A549 (cell line): Measurements from ENCODE around the gene AFAP1.

ENCODE experiments used
- CEBPB ChIP-seq, 2 experiments: fragments of >200 bp in 1 of 2; sonication (Bioruptor Twin) in 1 of 2; formaldehyde crosslinking in 1 of 2; IDR thresholded peaks; 2 replicates each; pipeline ENCODE4 v1.6.1; 2012 to 2016
- CHD4 ChIP-seq: fragments of 200-600 bp; sonication (generic); IDR thresholded peaks from 2 replicates; pipeline ENCODE4 v1.6.1; 2016; ENCODE audit warnings: antibody characterized with exemption, mild to moderate bottlenecking, borderline replicate concordance
- EP300 ChIP-seq, 2 experiments: fragments of >200 bp; sonication (Bioruptor Twin); formaldehyde crosslinking; IDR thresholded peaks; 2 replicates in 1 of 2; 3 replicates in 1 of 2; pipeline ENCODE4 v1.6.1; 2016 to 2017
- HOXA7 ChIP-seq: fragments of 250-450 bp; sonication (Bioruptor Pico); IDR thresholded peaks from 2 replicates; pipeline ENCODE4 v1.5.0; 2020; ENCODE audit warnings: mild to moderate bottlenecking, moderate library complexity
- MAFK ChIP-seq: fragments of 450-650 bp; IDR thresholded peaks from 2 replicates; pipeline ENCODE4 v1.6.1; 2014; ENCODE audit not compliant: partially characterized antibody
- POLR2A ChIP-seq: IDR thresholded peaks from 2 replicates; pipeline ENCODE4 v1.6.1; 2012; ENCODE audit warnings: mild to moderate bottlenecking, low read length
- RFX5 ChIP-seq: fragments of 450-650 bp; IDR thresholded peaks from 2 replicates; pipeline ENCODE4 v1.7.1; 2014; ENCODE audit warnings: antibody characterized with exemption, mild to moderate bottlenecking, moderate library complexity
- SREBF2 ChIP-seq: fragments of 450-650 bp; IDR thresholded peaks from 2 replicates; pipeline ENCODE4 v1.6.1; 2014; ENCODE audit warnings: mild to moderate bottlenecking, moderate library complexity
- TF ChIP-seq, protein P1 (sequence below): fragments of >200 bp; sonication (Bioruptor Twin); formaldehyde crosslinking; IDR thresholded peaks from 3 replicates; pipeline ENCODE4 v1.5.1; 2016
- TF ChIP-seq, protein P2 (sequence below): fragments of 200-600 bp; sonication (generic); IDR thresholded peaks from 2 replicates; pipeline ENCODE4 v1.6.1; 2016; ENCODE audit warnings: antibody characterized with exemption, mild to moderate bottlenecking, moderate library complexity
- TF ChIP-seq, protein P3 (sequence below): IDR thresholded peaks from 2 replicates; pipeline ENCODE4 v1.6.1; 2012

DNA sequence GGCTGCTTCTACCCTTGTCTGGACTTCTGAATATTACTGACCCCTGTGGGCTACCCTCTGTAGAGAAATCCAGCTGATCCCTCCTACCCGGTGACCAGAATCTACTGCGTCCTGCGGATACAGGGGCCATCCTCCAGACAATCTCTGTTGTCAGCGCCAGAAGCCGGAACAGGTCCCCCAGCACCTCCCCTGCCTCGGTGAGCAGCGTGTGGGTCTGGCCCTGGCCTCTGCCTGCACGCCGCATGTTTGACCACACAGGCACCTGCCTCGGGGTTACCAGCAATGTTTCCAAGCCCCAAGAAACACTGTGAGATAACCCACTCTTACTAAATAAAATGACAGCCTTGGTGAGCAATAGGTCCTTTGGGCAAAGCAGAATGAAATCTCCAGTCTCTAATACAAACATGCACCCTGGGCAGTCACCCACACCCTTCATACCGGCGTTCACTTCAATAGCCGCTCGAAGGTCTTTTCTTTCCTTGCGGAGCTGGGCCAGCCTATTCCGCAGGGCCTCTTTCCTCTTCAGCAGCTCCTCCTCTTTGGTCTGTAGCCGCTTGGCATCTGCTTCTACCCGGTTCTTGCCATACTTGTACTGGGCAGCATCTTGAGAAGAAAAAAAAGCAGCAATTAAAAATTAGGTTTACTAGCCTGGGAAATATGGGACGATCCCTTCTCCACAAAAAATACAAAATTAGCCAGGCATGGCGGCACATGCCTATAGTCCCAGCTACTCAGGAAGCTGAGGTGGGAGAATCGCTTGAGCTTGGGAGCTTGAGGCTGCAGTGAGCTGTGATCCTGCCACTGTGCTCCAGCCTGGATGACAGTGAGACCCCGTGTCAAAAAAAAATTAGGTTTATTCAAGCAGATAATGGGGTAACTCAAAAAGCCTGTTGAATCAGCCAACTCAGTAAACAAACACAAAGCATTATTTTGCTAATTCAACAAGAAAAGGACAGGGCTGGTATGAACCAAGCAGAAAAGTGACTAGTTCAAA lies 165.1 kb downstream of the AFAP1 start:
- TF ChIP-seq CEBPB (IDR thresholded peaks at IDR 0.05): no peak
- TF ChIP-seq, protein P1, sequence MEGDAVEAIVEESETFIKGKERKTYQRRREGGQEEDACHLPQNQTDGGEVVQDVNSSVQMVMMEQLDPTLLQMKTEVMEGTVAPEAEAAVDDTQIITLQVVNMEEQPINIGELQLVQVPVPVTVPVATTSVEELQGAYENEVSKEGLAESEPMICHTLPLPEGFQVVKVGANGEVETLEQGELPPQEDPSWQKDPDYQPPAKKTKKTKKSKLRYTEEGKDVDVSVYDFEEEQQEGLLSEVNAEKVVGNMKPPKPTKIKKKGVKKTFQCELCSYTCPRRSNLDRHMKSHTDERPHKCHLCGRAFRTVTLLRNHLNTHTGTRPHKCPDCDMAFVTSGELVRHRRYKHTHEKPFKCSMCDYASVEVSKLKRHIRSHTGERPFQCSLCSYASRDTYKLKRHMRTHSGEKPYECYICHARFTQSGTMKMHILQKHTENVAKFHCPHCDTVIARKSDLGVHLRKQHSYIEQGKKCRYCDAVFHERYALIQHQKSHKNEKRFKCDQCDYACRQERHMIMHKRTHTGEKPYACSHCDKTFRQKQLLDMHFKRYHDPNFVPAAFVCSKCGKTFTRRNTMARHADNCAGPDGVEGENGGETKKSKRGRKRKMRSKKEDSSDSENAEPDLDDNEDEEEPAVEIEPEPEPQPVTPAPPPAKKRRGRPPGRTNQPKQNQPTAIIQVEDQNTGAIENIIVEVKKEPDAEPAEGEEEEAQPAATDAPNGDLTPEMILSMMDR: no peak
- TF ChIP-seq, protein P2, sequence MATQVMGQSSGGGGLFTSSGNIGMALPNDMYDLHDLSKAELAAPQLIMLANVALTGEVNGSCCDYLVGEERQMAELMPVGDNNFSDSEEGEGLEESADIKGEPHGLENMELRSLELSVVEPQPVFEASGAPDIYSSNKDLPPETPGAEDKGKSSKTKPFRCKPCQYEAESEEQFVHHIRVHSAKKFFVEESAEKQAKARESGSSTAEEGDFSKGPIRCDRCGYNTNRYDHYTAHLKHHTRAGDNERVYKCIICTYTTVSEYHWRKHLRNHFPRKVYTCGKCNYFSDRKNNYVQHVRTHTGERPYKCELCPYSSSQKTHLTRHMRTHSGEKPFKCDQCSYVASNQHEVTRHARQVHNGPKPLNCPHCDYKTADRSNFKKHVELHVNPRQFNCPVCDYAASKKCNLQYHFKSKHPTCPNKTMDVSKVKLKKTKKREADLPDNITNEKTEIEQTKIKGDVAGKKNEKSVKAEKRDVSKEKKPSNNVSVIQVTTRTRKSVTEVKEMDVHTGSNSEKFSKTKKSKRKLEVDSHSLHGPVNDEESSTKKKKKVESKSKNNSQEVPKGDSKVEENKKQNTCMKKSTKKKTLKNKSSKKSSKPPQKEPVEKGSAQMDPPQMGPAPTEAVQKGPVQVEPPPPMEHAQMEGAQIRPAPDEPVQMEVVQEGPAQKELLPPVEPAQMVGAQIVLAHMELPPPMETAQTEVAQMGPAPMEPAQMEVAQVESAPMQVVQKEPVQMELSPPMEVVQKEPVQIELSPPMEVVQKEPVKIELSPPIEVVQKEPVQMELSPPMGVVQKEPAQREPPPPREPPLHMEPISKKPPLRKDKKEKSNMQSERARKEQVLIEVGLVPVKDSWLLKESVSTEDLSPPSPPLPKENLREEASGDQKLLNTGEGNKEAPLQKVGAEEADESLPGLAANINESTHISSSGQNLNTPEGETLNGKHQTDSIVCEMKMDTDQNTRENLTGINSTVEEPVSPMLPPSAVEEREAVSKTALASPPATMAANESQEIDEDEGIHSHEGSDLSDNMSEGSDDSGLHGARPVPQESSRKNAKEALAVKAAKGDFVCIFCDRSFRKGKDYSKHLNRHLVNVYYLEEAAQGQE: no peak
- TF ChIP-seq HOXA7 (CRISPR knock-in tag): no peak
- TF ChIP-seq POLR2A: no peak
- TF ChIP-seq CHD4: no peak
- TF ChIP-seq MAFK: no peak
- TF ChIP-seq SREBF2: no peak
- TF ChIP-seq, protein P3, sequence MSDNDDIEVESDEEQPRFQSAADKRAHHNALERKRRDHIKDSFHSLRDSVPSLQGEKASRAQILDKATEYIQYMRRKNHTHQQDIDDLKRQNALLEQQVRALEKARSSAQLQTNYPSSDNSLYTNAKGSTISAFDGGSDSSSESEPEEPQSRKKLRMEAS: no peak
- TF ChIP-seq EP300 (IDR thresholded peaks at IDR 0.05): no peak
- TF ChIP-seq RFX5: no peak
